MM.1S (cell line): ENCODE data around the gene UNC93B1.

Source experiments
- EZH2phosphoT487 ChIP-seq: fragments of 300-600 bp; sonication (generic); IDR thresholded peaks from 2 replicates; pipeline ENCODE4 v1.6.1; 2018; ENCODE audit warnings: antibody characterized with exemption, low read length
- TF ChIP-seq, protein P1 (sequence below): fragments of 300-600 bp; sonication (generic); IDR thresholded peaks from 2 replicates; pipeline ENCODE4 v1.5.1; 2016; ENCODE audit warnings: antibody characterized with exemption, low read length, mixed read lengths

GRCh38 chr11:68043029-68043348 lies 39.1 kb upstream of the UNC93B1 start:
- TF ChIP-seq EZH2phosphoT487, result no peak
- TF ChIP-seq, protein P1, sequence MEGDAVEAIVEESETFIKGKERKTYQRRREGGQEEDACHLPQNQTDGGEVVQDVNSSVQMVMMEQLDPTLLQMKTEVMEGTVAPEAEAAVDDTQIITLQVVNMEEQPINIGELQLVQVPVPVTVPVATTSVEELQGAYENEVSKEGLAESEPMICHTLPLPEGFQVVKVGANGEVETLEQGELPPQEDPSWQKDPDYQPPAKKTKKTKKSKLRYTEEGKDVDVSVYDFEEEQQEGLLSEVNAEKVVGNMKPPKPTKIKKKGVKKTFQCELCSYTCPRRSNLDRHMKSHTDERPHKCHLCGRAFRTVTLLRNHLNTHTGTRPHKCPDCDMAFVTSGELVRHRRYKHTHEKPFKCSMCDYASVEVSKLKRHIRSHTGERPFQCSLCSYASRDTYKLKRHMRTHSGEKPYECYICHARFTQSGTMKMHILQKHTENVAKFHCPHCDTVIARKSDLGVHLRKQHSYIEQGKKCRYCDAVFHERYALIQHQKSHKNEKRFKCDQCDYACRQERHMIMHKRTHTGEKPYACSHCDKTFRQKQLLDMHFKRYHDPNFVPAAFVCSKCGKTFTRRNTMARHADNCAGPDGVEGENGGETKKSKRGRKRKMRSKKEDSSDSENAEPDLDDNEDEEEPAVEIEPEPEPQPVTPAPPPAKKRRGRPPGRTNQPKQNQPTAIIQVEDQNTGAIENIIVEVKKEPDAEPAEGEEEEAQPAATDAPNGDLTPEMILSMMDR, result no peak
